ENCODE measurements around the gene TRABD. TPM values are rescaled to one million over a fixed set of nuclear protein-coding genes. Genes with fewer than 3 reads are reported as not detected.
"Not testable (repeated sequence)": the region's sequence is repeated elsewhere in the genome, so short reads cannot be mapped to it uniquely, and the experiment has no call there.

The TRABD gene
- total RNA-seq, 1 experiment from 2014 or later = 33.5 TPM

- no peaks in the 10 kb centered on the region for H3K9me3 ChIP-seq
- peaks cover 9% of the 10 kb centered on the region for H3K27me3 Mint-ChIP-seq (ENCODE audit: insufficient read depth, unreplicated experiment)
- intact Hi-C loops (cut with micrococcal nuclease; ENCODE audit: unreplicated experiment) = no loop called here
- no peak for TF ChIP-seq CTCF (IDR thresholded peaks at IDR 0.05; ENCODE audit: insufficient read depth in 1 of 2, low read depth in 1 of 2, low read length in 1 of 2, severe bottlenecking in 1 of 2, unreplicated experiment in 1 of 2)
- no TSS peak for BruUV-seq (replicated peaks)
- H3K4me1 Mint-ChIP-seq (ENCODE audit: low read depth, unreplicated experiment) = peaks cover 6% of the 10 kb centered on the region
- no peak overlapping the region for H3K4me3 ChIP-seq (ENCODE audit: low read depth, low read length)
- CTCF ChIA-PET = no interaction called here
- H3K4me1 ChIP-seq = no peaks in the 10 kb centered on the region
- DNase-seq = no peak
- POLR2A ChIA-PET = no interaction called here
- H3K36me3 ChIP-seq (ENCODE audit: control insufficient read depth, insufficient read depth, low read length) = no peaks in the 10 kb centered on the region
- no peaks in the 10 kb centered on the region for H3K36me3 Mint-ChIP-seq (ENCODE audit: insufficient read depth, unreplicated experiment)
- H3K9me3 Mint-ChIP-seq (ENCODE audit: unreplicated experiment) = no peaks in the 10 kb centered on the region
- no peak overlapping the region for H3K27ac Mint-ChIP-seq (ENCODE audit: unreplicated experiment)
- H3K27me3 ChIP-seq (replicated peaks; ENCODE audit: control insufficient read depth, insufficient read depth, low read length) = no peaks in the 10 kb centered on the region
- no peak overlapping the region for H3K4me3 Mint-ChIP-seq (ENCODE audit: unreplicated experiment)
These were observed 20.1 kb upstream of the TRABD start for GRCh38 chr22:50165436-50166123.

GRCh38 chr22:50167689-50168489 lies 17.8 kb upstream of the TRABD start:
- no peak overlapping the region for H3K27ac Mint-ChIP-seq (ENCODE audit: unreplicated experiment)
- no peak for DNase-seq
- CTCF ChIA-PET = no interaction called here
- H3K36me3 Mint-ChIP-seq (ENCODE audit: insufficient read depth, unreplicated experiment) = no peaks in the 10 kb centered on the region
- POLR2A ChIA-PET = no interaction called here
- Histone ChIP-seq H3K9me3 (no peaks in the 10 kb centered on the region), H3K27me3 (replicated peaks; ENCODE audit: control insufficient read depth, insufficient read depth, low read length) (no peaks in the 10 kb centered on the region), H3K36me3 (ENCODE audit: control insufficient read depth, insufficient read depth, low read length) (no peaks in the 10 kb centered on the region), H3K4me1 (peaks cover 11% of the 10 kb centered on the region; the same call in 1 of the 2 replicates), H3K4me3 (ENCODE audit: low read depth, low read length) (no peak overlapping the region)
- no peaks in the 10 kb centered on the region for H3K9me3 Mint-ChIP-seq (ENCODE audit: unreplicated experiment)
- peaks cover 11% of the 10 kb centered on the region for H3K27me3 Mint-ChIP-seq (ENCODE audit: insufficient read depth, unreplicated experiment)
- BruUV-seq (replicated peaks) = no TSS peak
- no peak for TF ChIP-seq CTCF (IDR thresholded peaks at IDR 0.05; ENCODE audit: insufficient read depth in 1 of 2, low read depth in 1 of 2, low read length in 1 of 2, severe bottlenecking in 1 of 2, unreplicated experiment in 1 of 2)
- intact Hi-C loops (cut with micrococcal nuclease; ENCODE audit: unreplicated experiment) = no loop called here
- H3K4me3 Mint-ChIP-seq (ENCODE audit: unreplicated experiment) = peak overlapping the region; percentile 69
- H3K4me1 Mint-ChIP-seq (ENCODE audit: low read depth, unreplicated experiment) = peaks cover 6% of the 10 kb centered on the region

- H3K4me1 Mint-ChIP-seq (ENCODE audit: low read depth, unreplicated experiment); CTCF ChIA-PET; H3K36me3 Mint-ChIP-seq (ENCODE audit: insufficient read depth, unreplicated experiment); H3K36me3 ChIP-seq (ENCODE audit: control insufficient read depth, insufficient read depth, low read length); BruUV-seq (replicated peaks); H3K27me3 ChIP-seq (replicated peaks; ENCODE audit: control insufficient read depth, insufficient read depth, low read length); H3K4me3 ChIP-seq (ENCODE audit: low read depth, low read length); POLR2A ChIA-PET; DNase-seq; H3K9me3 ChIP-seq; intact Hi-C loops (cut with micrococcal nuclease; ENCODE audit: unreplicated experiment); H3K9me3 Mint-ChIP-seq (ENCODE audit: unreplicated experiment): not testable (repeated sequence)
- H3K4me1 ChIP-seq = peaks cover 11% of the 10 kb centered on the region; the same call in 1 of the 2 replicates
- peak overlapping the region; percentile 69 for H3K4me3 Mint-ChIP-seq (ENCODE audit: unreplicated experiment)
- peak overlapping the region; percentile 29 for H3K27ac Mint-ChIP-seq (ENCODE audit: unreplicated experiment)
- peaks cover 11% of the 10 kb centered on the region for H3K27me3 Mint-ChIP-seq (ENCODE audit: insufficient read depth, unreplicated experiment)
These were observed 17.1 kb upstream of the TRABD start for GRCh38 chr22:50168490-50169180.
